GM23338 (cell line): ENCODE results near the gene AOPEP. TPM values are rescaled to one million over a fixed set of nuclear protein-coding genes. Genes with fewer than 3 reads are reported as not detected.

Experiments used
- ATAC-seq: fragments of 200-7000 bp; cut with Tn5 transposase; 3 replicates; pipeline ENCODE4 v1.9.1; 2020
- DNase-seq: peaks from one replicate; pipeline ENCODE4 v3.0.0-alpha.2; 2015; ENCODE audit warnings: low spot score
- H2AFZ ChIP-seq: fragments of 200-600 bp; sonication (generic); 2 replicates; pipeline ENCODE4 v1.8.0; 2016; ENCODE audit warnings: antibody characterized with exemption, mild to moderate bottlenecking, moderate library complexity
- H3F3A ChIP-seq: fragments of 200-600 bp; sonication (generic); replicated peaks from 2 replicates; pipeline ENCODE4 v1.8.0; 2017; ENCODE audit warnings: antibody characterized with exemption, mixed run types, low read depth
- H3K27ac ChIP-seq: fragments of 200-600 bp; sonication (generic); 2 replicates; pipeline ENCODE4 v1.6.1; 2016; ENCODE audit warnings: low read depth
- H3K27me3 ChIP-seq: fragments of 200-600 bp; sonication (generic); 2 replicates; pipeline ENCODE4 v1.8.0; 2016; ENCODE audit warnings: mild to moderate bottlenecking, mixed run types, moderate library complexity; ENCODE audit not compliant: insufficient read depth
- H3K36me3 ChIP-seq: fragments of 200-600 bp; sonication (generic); 2 replicates; pipeline ENCODE4 v1.8.0; 2016; ENCODE audit warnings: mild to moderate bottlenecking; ENCODE audit not compliant: insufficient read depth
- H3K4me1 ChIP-seq: fragments of 200-600 bp; sonication (generic); 2 replicates; pipeline ENCODE4 v1.8.0; 2016; ENCODE audit warnings: mild to moderate bottlenecking, moderate library complexity; ENCODE audit not compliant: insufficient read depth
- H3K4me2 ChIP-seq: fragments of 200-600 bp; sonication (generic); 2 replicates; pipeline ENCODE4 v1.7.1; 2017; ENCODE audit warnings: mixed run types
- H3K4me3 ChIP-seq: fragments of 200-600 bp; sonication (generic); 2 replicates; pipeline ENCODE4 v1.6.1; 2016; ENCODE audit warnings: mixed run types
- H3K79me2 ChIP-seq: fragments of 200-600 bp; sonication (generic); replicated peaks from 2 replicates; pipeline ENCODE4 v1.8.0; 2017; ENCODE audit warnings: mild to moderate bottlenecking; ENCODE audit not compliant: insufficient read depth
- H3K9me2 ChIP-seq: fragments of 200-600 bp; sonication (generic); 2 replicates; pipeline ENCODE4 v1.8.0; 2017; ENCODE audit not compliant: insufficient read depth
- H4K20me1 ChIP-seq: fragments of 200-600 bp; sonication (generic); replicated peaks from 2 replicates; pipeline ENCODE4 v1.8.0; 2017; ENCODE audit warnings: mild to moderate bottlenecking; ENCODE audit not compliant: insufficient read depth
- H3K27ac Mint-ChIP-seq: 2 replicates; pipeline ENCODE4 v1.8.0; 2020; ENCODE audit warnings: inconsistent platforms, mild to moderate bottlenecking, moderate library complexity, mixed read lengths
- H3K27me3 Mint-ChIP-seq: 3 replicates; pipeline ENCODE4 v1.8.0; 2022; ENCODE audit warnings: low read depth, mild to moderate bottlenecking, moderate library complexity, mixed read lengths, inconsistent platforms; ENCODE audit not compliant: insufficient read depth, poor library complexity
- H3K36me3 Mint-ChIP-seq: 3 replicates; pipeline ENCODE4 v1.8.0; 2021; ENCODE audit warnings: low read depth, mild to moderate bottlenecking, inconsistent platforms, moderate library complexity, mixed read lengths
- H3K4me1 Mint-ChIP-seq: 3 replicates; pipeline ENCODE4 v1.8.0; 2020; ENCODE audit warnings: mild to moderate bottlenecking, inconsistent platforms, mixed read lengths
- H3K4me3 Mint-ChIP-seq: 3 replicates; pipeline ENCODE4 v1.8.0; 2021; ENCODE audit warnings: moderate library complexity, mild to moderate bottlenecking, inconsistent platforms, mixed read lengths
- H3K9me3 Mint-ChIP-seq: 3 replicates; pipeline ENCODE4 v1.8.0; 2020; ENCODE audit warnings: moderate library complexity, mild to moderate bottlenecking, inconsistent platforms, mixed read lengths
- CREB1 ChIP-seq: fragments of 250-450 bp; sonication (Bioruptor Pico); IDR thresholded peaks from 2 replicates; pipeline ENCODE4 v1.5.0; 2020; ENCODE audit warnings: low read depth, mild to moderate bottlenecking, moderate library complexity
- EZH2phosphoT487 ChIP-seq: fragments of 200-600 bp; sonication (generic); IDR thresholded peaks from one replicate; pipeline ENCODE4 v1.8.1; 2018; ENCODE audit warnings: antibody characterized with exemption; ENCODE audit not compliant: unreplicated experiment
- JUNB ChIP-seq: IDR thresholded peaks from one replicate; pipeline ENCODE4 v1.6.1; 2016; ENCODE audit warnings: antibody characterized with exemption; ENCODE audit not compliant: unreplicated experiment
- NANOG ChIP-seq: IDR thresholded peaks from 2 replicates; pipeline ENCODE4 v1.6.1; 2016; ENCODE audit warnings: antibody characterized with exemption, borderline replicate concordance
- STAT1 ChIP-seq: IDR thresholded peaks from one replicate; pipeline ENCODE4 v1.6.1; 2016; ENCODE audit warnings: antibody characterized with exemption; ENCODE audit not compliant: unreplicated experiment
- ZNF114 ChIP-seq: fragments of 250-450 bp; sonication (Bioruptor Pico); IDR thresholded peaks from 2 replicates; pipeline ENCODE4 v1.5.0; 2020; ENCODE audit warnings: mild to moderate bottlenecking, moderate library complexity
- ZNF331 ChIP-seq: fragments of 250-450 bp; sonication (Bioruptor Pico); IDR thresholded peaks from 2 replicates; pipeline ENCODE4 v1.5.0; 2020; ENCODE audit warnings: low read depth, mild to moderate bottlenecking, moderate library complexity
- polyA plus RNA-seq: library from polyadenylated mRNA; unstranded; fragments of >200 nt; fragmentation: Nextera tagmentation; extraction: Ambion mirVana; gene quantifications from 2 replicates; pipeline ENCODE4 v1.2.1, GENCODE V29; 2016
- total RNA-seq: library from RNA; depleted of rRNA; stranded (reverse); fragments of >200 nt; shearing (Covaris generic); gene quantifications from 2 replicates; pipeline ENCODE4 v1.2.3, GENCODE V29; 2014
- TF ChIP-seq, protein P1 (sequence below), 2 experiments: fragments of 200-600 bp in 1 of 2; sonication (generic) in 1 of 2; conservative IDR thresholded peaks; 2 replicates each; pipeline versions ENCODE4 v1.5.1 to v1.6.1; 2016 to 2017; ENCODE audit warnings: antibody characterized with exemption in 2 of 2, low read depth in 2 of 2, mild to moderate bottlenecking in 2 of 2, moderate library complexity in 1 of 2
- TF ChIP-seq, protein P2 (sequence below): fragments of 250-450 bp; sonication (Bioruptor Pico); IDR thresholded peaks from 2 replicates; pipeline ENCODE4 v1.5.0; 2020; ENCODE audit warnings: mild to moderate bottlenecking, moderate library complexity
- TF ChIP-seq, protein P3 (sequence below): IDR thresholded peaks from one replicate; pipeline ENCODE4 v1.6.1; 2018; ENCODE audit warnings: antibody characterized with exemption; ENCODE audit not compliant: unreplicated experiment

Gene AOPEP
- total and polyA plus RNA-seq, 2 experiments from 2014 or later = 7.0 to 16.5 TPM

DNA sequence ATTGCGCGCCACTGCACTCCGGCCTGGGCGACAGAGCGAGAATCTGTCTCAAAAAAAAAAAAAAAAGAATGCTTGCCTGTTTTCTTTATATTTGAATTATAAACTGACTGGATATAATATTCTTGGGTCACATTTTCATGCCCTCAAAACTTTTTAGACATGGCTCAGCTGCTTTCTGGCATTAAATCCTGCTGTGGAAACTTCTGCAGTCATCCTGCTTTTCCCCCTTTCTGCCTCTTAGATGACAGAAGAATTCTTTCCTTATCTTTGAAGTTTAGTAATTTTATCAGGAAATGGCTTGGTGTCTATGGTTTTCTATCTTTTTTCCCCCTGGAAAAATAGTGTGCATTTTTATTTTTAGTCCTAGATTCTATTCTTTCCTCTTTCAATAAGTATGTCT, 234.5 kb downstream of the AOPEP start (continued):
- TF ChIP-seq, protein P1, sequence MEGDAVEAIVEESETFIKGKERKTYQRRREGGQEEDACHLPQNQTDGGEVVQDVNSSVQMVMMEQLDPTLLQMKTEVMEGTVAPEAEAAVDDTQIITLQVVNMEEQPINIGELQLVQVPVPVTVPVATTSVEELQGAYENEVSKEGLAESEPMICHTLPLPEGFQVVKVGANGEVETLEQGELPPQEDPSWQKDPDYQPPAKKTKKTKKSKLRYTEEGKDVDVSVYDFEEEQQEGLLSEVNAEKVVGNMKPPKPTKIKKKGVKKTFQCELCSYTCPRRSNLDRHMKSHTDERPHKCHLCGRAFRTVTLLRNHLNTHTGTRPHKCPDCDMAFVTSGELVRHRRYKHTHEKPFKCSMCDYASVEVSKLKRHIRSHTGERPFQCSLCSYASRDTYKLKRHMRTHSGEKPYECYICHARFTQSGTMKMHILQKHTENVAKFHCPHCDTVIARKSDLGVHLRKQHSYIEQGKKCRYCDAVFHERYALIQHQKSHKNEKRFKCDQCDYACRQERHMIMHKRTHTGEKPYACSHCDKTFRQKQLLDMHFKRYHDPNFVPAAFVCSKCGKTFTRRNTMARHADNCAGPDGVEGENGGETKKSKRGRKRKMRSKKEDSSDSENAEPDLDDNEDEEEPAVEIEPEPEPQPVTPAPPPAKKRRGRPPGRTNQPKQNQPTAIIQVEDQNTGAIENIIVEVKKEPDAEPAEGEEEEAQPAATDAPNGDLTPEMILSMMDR (conservative IDR thresholded peaks at IDR 0.05; ENCODE audit: low read depth in 2 of 2) = no peak
- TF ChIP-seq EZH2phosphoT487 = no peak
- no peak for TF ChIP-seq NANOG
- no peak for TF ChIP-seq ZNF331

GRCh38 chr9:94961870-94962269, 235.4 kb downstream of the AOPEP start:
- no peaks in the 10 kb centered on the region for H3K27me3 ChIP-seq
- Mint-ChIP-seq H3K27ac (no peak overlapping the region), H3K4me3 (no peak overlapping the region), H3K9me3 (no peaks in the 10 kb centered on the region), H3K27me3 (peaks cover 2% of the 10 kb centered on the region), H3K4me1 (no peaks in the 10 kb centered on the region), H3K36me3 (peaks cover 2% of the 10 kb centered on the region; the same call in 1 of the 3 replicates)
- no peak overlapping the region for H3K4me3 ChIP-seq
- no peak overlapping the region for H3K27ac ChIP-seq
- ATAC-seq (no peak), DNase-seq (no peak)
- no peak overlapping the region for H2AFZ ChIP-seq
- H3K36me3 ChIP-seq = peaks cover 4% of the 10 kb centered on the region; the same call in 1 of the 2 replicates
- H4K20me1 ChIP-seq = no peaks in the 10 kb centered on the region
- H3F3A ChIP-seq = no peaks in the 10 kb centered on the region
- H3K4me2 ChIP-seq = no peak overlapping the region
- peaks cover 3% of the 10 kb centered on the region; the same call in 1 of the 2 replicates for H3K9me2 ChIP-seq
- no peaks in the 10 kb centered on the region for H3K79me2 ChIP-seq
- no peaks in the 10 kb centered on the region for H3K4me1 ChIP-seq
- no peak for TF ChIP-seq STAT1
- no peak for TF ChIP-seq ZNF114 (CRISPR knock-in tag)
- no peak for TF ChIP-seq NANOG
- TF ChIP-seq ZNF331 = no peak
- no peak for TF ChIP-seq EZH2phosphoT487
- TF ChIP-seq, protein P2, sequence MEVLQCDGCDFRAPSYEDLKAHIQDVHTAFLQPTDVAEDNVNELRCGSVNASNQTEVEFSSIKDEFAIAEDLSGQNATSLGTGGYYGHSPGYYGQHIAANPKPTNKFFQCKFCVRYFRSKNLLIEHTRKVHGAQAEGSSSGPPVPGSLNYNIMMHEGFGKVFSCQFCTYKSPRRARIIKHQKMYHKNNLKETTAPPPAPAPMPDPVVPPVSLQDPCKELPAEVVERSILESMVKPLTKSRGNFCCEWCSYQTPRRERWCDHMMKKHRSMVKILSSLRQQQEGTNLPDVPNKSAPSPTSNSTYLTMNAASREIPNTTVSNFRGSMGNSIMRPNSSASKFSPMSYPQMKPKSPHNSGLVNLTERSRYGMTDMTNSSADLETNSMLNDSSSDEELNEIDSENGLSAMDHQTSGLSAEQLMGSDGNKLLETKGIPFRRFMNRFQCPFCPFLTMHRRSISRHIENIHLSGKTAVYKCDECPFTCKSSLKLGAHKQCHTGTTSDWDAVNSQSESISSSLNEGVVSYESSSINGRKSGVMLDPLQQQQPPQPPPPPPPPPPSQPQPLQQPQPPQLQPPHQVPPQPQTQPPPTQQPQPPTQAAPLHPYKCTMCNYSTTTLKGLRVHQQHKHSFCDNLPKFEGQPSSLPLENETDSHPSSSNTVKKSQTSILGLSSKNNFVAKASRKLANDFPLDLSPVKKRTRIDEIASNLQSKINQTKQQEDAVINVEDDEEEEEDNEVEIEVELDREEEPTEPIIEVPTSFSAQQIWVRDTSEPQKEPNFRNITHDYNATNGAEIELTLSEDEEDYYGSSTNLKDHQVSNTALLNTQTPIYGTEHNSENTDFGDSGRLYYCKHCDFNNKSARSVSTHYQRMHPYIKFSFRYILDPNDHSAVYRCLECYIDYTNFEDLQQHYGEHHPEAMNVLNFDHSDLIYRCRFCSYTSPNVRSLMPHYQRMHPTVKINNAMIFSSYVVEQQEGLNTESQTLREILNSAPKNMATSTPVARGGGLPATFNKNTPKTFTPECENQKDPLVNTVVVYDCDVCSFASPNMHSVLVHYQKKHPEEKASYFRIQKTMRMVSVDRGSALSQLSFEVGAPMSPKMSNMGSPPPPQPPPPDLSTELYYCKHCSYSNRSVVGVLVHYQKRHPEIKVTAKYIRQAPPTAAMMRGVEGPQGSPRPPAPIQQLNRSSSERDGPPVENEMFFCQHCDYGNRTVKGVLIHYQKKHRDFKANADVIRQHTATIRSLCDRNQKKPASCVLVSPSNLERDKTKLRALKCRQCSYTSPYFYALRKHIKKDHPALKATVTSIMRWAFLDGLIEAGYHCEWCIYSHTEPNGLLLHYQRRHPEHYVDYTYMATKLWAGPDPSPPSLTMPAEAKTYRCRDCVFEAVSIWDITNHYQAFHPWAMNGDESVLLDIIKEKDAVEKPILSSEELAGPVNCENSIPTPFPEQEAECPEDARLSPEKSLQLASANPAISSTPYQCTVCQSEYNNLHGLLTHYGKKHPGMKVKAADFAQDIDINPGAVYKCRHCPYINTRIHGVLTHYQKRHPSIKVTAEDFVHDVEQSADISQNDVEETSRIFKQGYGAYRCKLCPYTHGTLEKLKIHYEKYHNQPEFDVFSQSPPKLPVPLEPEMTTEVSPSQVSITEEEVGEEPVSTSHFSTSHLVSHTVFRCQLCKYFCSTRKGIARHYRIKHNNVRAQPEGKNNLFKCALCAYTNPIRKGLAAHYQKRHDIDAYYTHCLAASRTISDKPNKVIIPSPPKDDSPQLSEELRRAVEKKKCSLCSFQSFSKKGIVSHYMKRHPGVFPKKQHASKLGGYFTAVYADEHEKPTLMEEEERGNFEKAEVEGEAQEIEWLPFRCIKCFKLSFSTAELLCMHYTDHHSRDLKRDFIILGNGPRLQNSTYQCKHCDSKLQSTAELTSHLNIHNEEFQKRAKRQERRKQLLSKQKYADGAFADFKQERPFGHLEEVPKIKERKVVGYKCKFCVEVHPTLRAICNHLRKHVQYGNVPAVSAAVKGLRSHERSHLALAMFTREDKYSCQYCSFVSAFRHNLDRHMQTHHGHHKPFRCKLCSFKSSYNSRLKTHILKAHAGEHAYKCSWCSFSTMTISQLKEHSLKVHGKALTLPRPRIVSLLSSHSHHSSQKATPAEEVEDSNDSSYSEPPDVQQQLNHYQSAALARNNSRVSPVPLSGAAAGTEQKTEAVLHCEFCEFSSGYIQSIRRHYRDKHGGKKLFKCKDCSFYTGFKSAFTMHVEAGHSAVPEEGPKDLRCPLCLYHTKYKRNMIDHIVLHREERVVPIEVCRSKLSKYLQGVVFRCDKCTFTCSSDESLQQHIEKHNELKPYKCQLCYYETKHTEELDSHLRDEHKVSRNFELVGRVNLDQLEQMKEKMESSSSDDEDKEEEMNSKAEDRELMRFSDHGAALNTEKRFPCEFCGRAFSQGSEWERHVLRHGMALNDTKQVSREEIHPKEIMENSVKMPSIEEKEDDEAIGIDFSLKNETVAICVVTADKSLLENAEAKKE (CRISPR knock-in tag) = no peak
- TF ChIP-seq CREB1 = no peak
- TF ChIP-seq, protein P1 (conservative IDR thresholded peaks at IDR 0.05; ENCODE audit: low read depth in 2 of 2) = no peak
- TF ChIP-seq JUNB = no peak
- TF ChIP-seq, protein P3, sequence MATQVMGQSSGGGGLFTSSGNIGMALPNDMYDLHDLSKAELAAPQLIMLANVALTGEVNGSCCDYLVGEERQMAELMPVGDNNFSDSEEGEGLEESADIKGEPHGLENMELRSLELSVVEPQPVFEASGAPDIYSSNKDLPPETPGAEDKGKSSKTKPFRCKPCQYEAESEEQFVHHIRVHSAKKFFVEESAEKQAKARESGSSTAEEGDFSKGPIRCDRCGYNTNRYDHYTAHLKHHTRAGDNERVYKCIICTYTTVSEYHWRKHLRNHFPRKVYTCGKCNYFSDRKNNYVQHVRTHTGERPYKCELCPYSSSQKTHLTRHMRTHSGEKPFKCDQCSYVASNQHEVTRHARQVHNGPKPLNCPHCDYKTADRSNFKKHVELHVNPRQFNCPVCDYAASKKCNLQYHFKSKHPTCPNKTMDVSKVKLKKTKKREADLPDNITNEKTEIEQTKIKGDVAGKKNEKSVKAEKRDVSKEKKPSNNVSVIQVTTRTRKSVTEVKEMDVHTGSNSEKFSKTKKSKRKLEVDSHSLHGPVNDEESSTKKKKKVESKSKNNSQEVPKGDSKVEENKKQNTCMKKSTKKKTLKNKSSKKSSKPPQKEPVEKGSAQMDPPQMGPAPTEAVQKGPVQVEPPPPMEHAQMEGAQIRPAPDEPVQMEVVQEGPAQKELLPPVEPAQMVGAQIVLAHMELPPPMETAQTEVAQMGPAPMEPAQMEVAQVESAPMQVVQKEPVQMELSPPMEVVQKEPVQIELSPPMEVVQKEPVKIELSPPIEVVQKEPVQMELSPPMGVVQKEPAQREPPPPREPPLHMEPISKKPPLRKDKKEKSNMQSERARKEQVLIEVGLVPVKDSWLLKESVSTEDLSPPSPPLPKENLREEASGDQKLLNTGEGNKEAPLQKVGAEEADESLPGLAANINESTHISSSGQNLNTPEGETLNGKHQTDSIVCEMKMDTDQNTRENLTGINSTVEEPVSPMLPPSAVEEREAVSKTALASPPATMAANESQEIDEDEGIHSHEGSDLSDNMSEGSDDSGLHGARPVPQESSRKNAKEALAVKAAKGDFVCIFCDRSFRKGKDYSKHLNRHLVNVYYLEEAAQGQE = no peak
